Parathyroid adenoma (tissue), 2 donors: ENCODE data around the gene TMEM219.

Experiments used
- H2AFZ ChIP-seq: fragments of 300-600 bp; sonication (generic); one replicate; pipeline ENCODE4 v1.7.0; 2017; ENCODE audit warnings: antibody characterized with exemption, mild to moderate bottlenecking
- H3K27ac ChIP-seq: fragments of 300-600 bp; sonication (generic); one replicate; pipeline ENCODE4 v1.7.0; 2017
- H3K27me3 ChIP-seq: fragments of 300-600 bp; sonication (generic); one replicate; pipeline ENCODE4 v1.7.0; 2017; ENCODE audit warnings: low read length; ENCODE audit not compliant: control insufficient read depth, insufficient read depth
- H3K36me3 ChIP-seq: fragments of 300-600 bp; sonication (generic); one replicate; pipeline ENCODE4 v1.7.0; 2017; ENCODE audit warnings: low read length; ENCODE audit not compliant: control insufficient read depth, insufficient read depth
- H3K4me1 ChIP-seq: fragments of 300-600 bp; sonication (generic); one replicate; pipeline ENCODE4 v1.7.0; 2017; ENCODE audit warnings: control low read depth
- H3K4me2 ChIP-seq: fragments of 300-600 bp; sonication (generic); one replicate; pipeline ENCODE4 v1.7.0; 2017; ENCODE audit warnings: low read length
- H3K4me3 ChIP-seq: fragments of 300-600 bp; sonication (generic); one replicate; pipeline ENCODE4 v1.7.0; 2017; ENCODE audit warnings: low read depth, low read length
- H3K79me2 ChIP-seq: fragments of 300-600 bp; sonication (generic); one replicate; pipeline ENCODE4 v1.7.0; 2017; ENCODE audit warnings: control low read depth
- H3K9ac ChIP-seq: fragments of 300-600 bp; sonication (generic); one replicate; pipeline ENCODE4 v1.7.0; 2017; ENCODE audit warnings: mild to moderate bottlenecking
- H3K9me3 ChIP-seq: fragments of 300-600 bp; sonication (generic); one replicate; pipeline ENCODE4 v1.7.0; 2017; ENCODE audit warnings: low read length; ENCODE audit not compliant: control insufficient read depth
- CTCF ChIP-seq: fragments of 300-600 bp; sonication (generic); IDR thresholded peaks from one replicate; pipeline ENCODE4 v1.7.0; 2017; ENCODE audit warnings: antibody characterized with exemption, mild to moderate bottlenecking
- donor health status: primary hyperparathyroidism.

TMEM219 gene

GRCh38 chr16:29972500-29972899, 10.6 kb downstream of the TMEM219 start:
- Histone ChIP-seq H3K4me2 (no peak overlapping the region), H3K79me2 (peaks cover 18% of the 10 kb centered on the region), H3K27ac (peak overlapping the region; percentile 76), H3K27me3 (no peaks in the 10 kb centered on the region), H2AFZ (no peak overlapping the region), H3K9ac (no peak overlapping the region), H3K4me1 (peaks cover 13% of the 10 kb centered on the region), H3K36me3 (no peaks in the 10 kb centered on the region), H3K4me3 (no peak overlapping the region), H3K9me3 (no peaks in the 10 kb centered on the region)
- no peak for TF ChIP-seq CTCF

GRCh38 chr16:29972992-29973383, 11.1 kb downstream of the TMEM219 start:
- peak overlapping the region; percentile 78 for H2AFZ ChIP-seq
- H3K4me3 ChIP-seq: peak overlapping the region; percentile 36
- TF ChIP-seq CTCF: no peak
- H3K27ac ChIP-seq: peak overlapping the region; percentile 76
- no peaks in the 10 kb centered on the region for H3K27me3 ChIP-seq
- H3K79me2 ChIP-seq: peaks cover 18% of the 10 kb centered on the region
- H3K9me3 ChIP-seq: no peaks in the 10 kb centered on the region
- no peak overlapping the region for H3K9ac ChIP-seq
- H3K36me3 ChIP-seq: no peaks in the 10 kb centered on the region
- H3K4me1 ChIP-seq: peaks cover 13% of the 10 kb centered on the region
- H3K4me2 ChIP-seq: peak overlapping the region; percentile 47

DNA sequence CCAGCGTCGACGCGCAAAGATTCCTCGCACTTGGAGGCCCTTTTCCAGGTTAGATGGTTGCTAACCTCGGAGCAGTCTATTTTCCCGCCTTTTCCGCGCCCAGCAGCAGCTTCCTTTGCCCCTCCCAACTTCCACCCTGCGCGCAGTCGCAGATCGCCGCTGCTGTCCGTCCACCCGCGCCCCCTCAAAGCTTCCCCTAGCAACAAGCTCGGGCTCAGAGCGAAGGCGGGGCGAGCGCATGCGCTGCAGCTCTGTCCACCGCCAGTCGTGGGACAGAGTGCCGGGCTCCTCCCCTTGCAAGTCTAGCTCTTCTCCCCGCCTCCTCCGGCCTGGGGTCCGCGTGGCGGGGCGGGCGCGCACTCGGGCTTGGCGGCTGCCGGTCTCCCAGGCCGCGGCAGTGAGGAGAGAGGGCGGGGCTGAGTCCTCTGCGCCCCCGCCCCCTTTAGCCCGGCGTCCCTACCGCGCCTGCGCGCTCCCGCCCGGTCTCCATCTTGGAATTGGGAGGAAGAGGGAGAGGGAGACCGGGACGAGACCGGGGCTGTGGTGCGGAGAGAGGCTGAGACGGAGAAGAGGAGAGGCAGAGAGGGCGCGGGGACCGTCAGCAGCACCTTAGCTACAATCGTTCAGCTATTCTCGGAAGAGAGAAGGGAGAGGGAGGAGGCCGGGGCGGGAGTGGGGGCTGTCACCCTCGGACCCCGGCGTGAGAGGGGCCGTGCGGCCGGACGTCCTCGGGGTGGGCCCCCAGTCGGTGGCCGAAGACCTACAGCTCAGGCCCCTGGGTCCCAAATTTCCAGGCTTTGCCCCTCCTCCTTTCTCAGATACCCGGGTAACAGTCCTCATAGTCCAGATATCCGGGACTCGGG, 11.7 kb downstream of the TMEM219 start, which contains the start of gene TAOK2:
TSS of gene TAOK2 (plus strand) at position 485 of the 863 bp plus-strand sequence. CDS start 3,905 bp downstream, outside the sequence.
- H3K79me2 ChIP-seq: peaks cover 20% of the 10 kb centered on the region
- peak within 1 kb of the TSS; percentile 85 for H3K4me2 ChIP-seq
- peak within 1 kb of the TSS; percentile 41 for H3K9ac ChIP-seq
- peak within 1 kb of the TSS; percentile 76 for H3K27ac ChIP-seq
- H3K9me3 ChIP-seq: no peaks in the 10 kb centered on the region
- peak within 1 kb of the TSS; percentile 93 for H3K4me3 ChIP-seq
- no peaks in the 10 kb centered on the region for H3K36me3 ChIP-seq
- H3K4me1 ChIP-seq: peaks cover 13% of the 10 kb centered on the region
- no peak for TF ChIP-seq CTCF
- no peaks in the 10 kb centered on the region for H3K27me3 ChIP-seq
- H2AFZ ChIP-seq: peak within 1 kb of the TSS; percentile 78

DNA sequence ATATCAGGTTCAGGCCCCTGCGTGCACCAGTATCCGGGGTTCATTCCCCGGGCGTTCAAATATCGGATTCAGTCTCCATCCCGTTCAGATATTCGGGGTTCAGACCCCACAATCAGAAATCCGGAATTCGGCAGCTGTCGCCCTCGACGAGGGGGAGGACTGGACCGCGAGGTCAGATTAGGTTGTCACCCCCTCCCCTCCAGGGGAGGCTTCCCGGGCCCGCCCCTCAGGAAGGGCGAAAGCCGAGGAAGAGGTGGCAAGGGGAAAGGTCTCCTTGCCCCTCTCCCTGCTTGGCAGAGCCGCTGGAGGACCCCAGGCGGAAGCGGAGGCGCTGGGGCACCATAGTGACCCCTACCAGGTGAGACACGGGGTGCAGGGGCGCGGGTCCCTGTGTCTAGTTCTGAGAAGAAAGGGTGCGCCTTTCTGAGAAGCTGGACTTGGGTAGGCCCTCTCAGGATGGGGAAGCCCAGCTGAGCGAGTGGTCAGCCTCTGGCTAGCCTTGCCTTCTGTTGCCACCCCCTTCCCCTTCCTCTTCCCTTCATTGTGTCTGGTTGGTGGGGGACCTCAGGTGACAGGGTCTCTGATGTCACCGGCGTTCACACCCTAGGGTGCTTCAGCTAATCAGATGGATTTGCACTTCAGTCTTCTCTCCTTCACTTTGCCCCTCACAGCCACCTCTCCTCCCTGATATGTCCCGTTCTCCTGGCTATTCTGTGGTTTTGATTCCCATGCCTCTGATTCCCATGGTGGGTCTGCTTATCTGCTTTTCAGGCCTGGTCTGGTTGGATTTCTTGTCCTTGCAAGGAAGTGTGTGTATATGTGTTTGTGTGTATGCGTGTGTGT, 12.6 kb downstream of the TMEM219 start:
- H3K36me3 ChIP-seq: no peaks in the 10 kb centered on the region
- peaks cover 13% of the 10 kb centered on the region for H3K4me1 ChIP-seq
- H2AFZ ChIP-seq: peak overlapping the region; percentile 78
- H3K79me2 ChIP-seq: peaks cover 20% of the 10 kb centered on the region
- H3K27ac ChIP-seq: peak overlapping the region; percentile 76
- H3K9ac ChIP-seq: peak overlapping the region; percentile 41
- peak overlapping the region; percentile 93 for H3K4me3 ChIP-seq
- H3K27me3 ChIP-seq: no peaks in the 10 kb centered on the region
- H3K9me3 ChIP-seq: no peaks in the 10 kb centered on the region
- H3K4me2 ChIP-seq: peak overlapping the region; percentile 85
- no peak for TF ChIP-seq CTCF
